Neuron (in vitro differentiated cells): ENCODE data around the gene CRYBB2.
A peak's percentile ranks its signal among the peaks of the same experiment; 100 is the strongest.
"Not testable (repeated sequence)": the region's sequence is repeated elsewhere in the genome, so short reads cannot be mapped to it uniquely, and the experiment has no call there.

ENCODE experiments used
- H2AFZ ChIP-seq: one replicate; pipeline ENCODE4 v1.6.1; 2013; ENCODE audit warnings: low read depth, mild to moderate bottlenecking, inconsistent platforms, low read length, moderate library complexity
- H3K27me3 ChIP-seq: one replicate; pipeline ENCODE4 v1.6.1; 2013; ENCODE audit warnings: low read length; ENCODE audit not compliant: insufficient read depth
- H3K36me3 ChIP-seq: one replicate; pipeline ENCODE4 v1.6.1; 2013; ENCODE audit warnings: low read length; ENCODE audit not compliant: insufficient read depth
- H3K4me1 ChIP-seq: one replicate; pipeline ENCODE4 v1.6.1; 2013; ENCODE audit warnings: low read length; ENCODE audit not compliant: insufficient read depth
- H3K4me3 ChIP-seq: 2 replicates; pipeline ENCODE4 v1.5.1; 2013; ENCODE audit warnings: mild to moderate bottlenecking, low read length, moderate library complexity
- H3K9me3 ChIP-seq: one replicate; pipeline ENCODE4 v1.6.1; 2013; ENCODE audit warnings: low read length

Gene CRYBB2

GRCh38 chr22:25204547-25204946 is 14.9 kb upstream of the CRYBB2 start:
- H3K36me3 ChIP-seq, H3K9me3 ChIP-seq, H2AFZ ChIP-seq, H3K4me3 ChIP-seq, H3K27me3 ChIP-seq, H3K4me1 ChIP-seq: not testable (repeated sequence)

GRCh38 chr22:25205847-25206246 is 13.6 kb upstream of the CRYBB2 start:
- Histone ChIP-seq H3K4me1 (no peaks in the 10 kb centered on the region), H3K9me3 (no peaks in the 10 kb centered on the region), H3K27me3 (no peaks in the 10 kb centered on the region), H3K4me3 (no peak overlapping the region), H2AFZ (no peak overlapping the region), H3K36me3 (no peaks in the 10 kb centered on the region)

GRCh38 chr22:25206998-25207397 is 12.4 kb upstream of the CRYBB2 start:
- Histone ChIP-seq H3K4me1 (no peaks in the 10 kb centered on the region), H2AFZ (no peak overlapping the region), H3K9me3 (no peaks in the 10 kb centered on the region), H3K36me3 (no peaks in the 10 kb centered on the region), H3K27me3 (no peaks in the 10 kb centered on the region), H3K4me3 (no peak overlapping the region)

- H3K4me3 ChIP-seq = no peak overlapping the region
- no peak overlapping the region for H2AFZ ChIP-seq
- H3K4me1 ChIP-seq = no peaks in the 10 kb centered on the region
- no peaks in the 10 kb centered on the region for H3K27me3 ChIP-seq
- H3K36me3 ChIP-seq = no peaks in the 10 kb centered on the region
- H3K9me3 ChIP-seq = no peaks in the 10 kb centered on the region
Measured at GRCh38 chr22:25207553-25208157, 11.8 kb upstream of the CRYBB2 start.

- H3K4me1 ChIP-seq = no peaks in the 10 kb centered on the region
- H3K9me3 ChIP-seq = no peaks in the 10 kb centered on the region
- no peaks in the 10 kb centered on the region for H3K36me3 ChIP-seq
- H2AFZ ChIP-seq = no peak overlapping the region
- H3K27me3 ChIP-seq = no peaks in the 10 kb centered on the region
- H3K4me3 ChIP-seq = no peak overlapping the region
Measured at GRCh38 chr22:25208328-25208727, 11.1 kb upstream of the CRYBB2 start.

GRCh38 chr22:25208743-25209505 is 10.5 kb upstream of the CRYBB2 start:
- Histone ChIP-seq H3K36me3 (no peaks in the 10 kb centered on the region), H3K4me3 (no peak overlapping the region), H2AFZ (no peak overlapping the region)

GRCh38 chr22:25210793-25211192 is 8.6 kb upstream of the CRYBB2 start:
- Histone ChIP-seq H3K36me3 (no peaks in the 10 kb centered on the region), H3K4me1 (no peaks in the 10 kb centered on the region), H3K4me3 (no peak overlapping the region), H3K27me3 (no peaks in the 10 kb centered on the region), H2AFZ (no peak overlapping the region), H3K9me3 (no peaks in the 10 kb centered on the region)

More at GRCh38 chr22:25208743-25209505, 10.5 kb upstream of the CRYBB2 start:
- no peaks in the 10 kb centered on the region for H3K9me3 ChIP-seq
- H3K27me3 ChIP-seq = no peaks in the 10 kb centered on the region
- no peaks in the 10 kb centered on the region for H3K4me1 ChIP-seq

GRCh38 chr22:25212337-25212736 is 7.1 kb upstream of the CRYBB2 start:
- H3K9me3 ChIP-seq = no peaks in the 10 kb centered on the region
- H3K4me3 ChIP-seq = peak overlapping the region; percentile 25
- no peak overlapping the region for H2AFZ ChIP-seq
- no peaks in the 10 kb centered on the region for H3K4me1 ChIP-seq
- no peaks in the 10 kb centered on the region for H3K27me3 ChIP-seq
- H3K36me3 ChIP-seq = no peaks in the 10 kb centered on the region

GRCh38 chr22:25213221-25213620 is 6.2 kb upstream of the CRYBB2 start:
- no peaks in the 10 kb centered on the region for H3K4me1 ChIP-seq
- H3K36me3 ChIP-seq = no peaks in the 10 kb centered on the region
- no peak overlapping the region for H2AFZ ChIP-seq
- no peak overlapping the region for H3K4me3 ChIP-seq
- H3K27me3 ChIP-seq = no peaks in the 10 kb centered on the region
- no peaks in the 10 kb centered on the region for H3K9me3 ChIP-seq

- Histone ChIP-seq H2AFZ (no peak overlapping the region), H3K9me3 (no peaks in the 10 kb centered on the region), H3K4me1 (no peaks in the 10 kb centered on the region), H3K27me3 (no peaks in the 10 kb centered on the region), H3K36me3 (no peaks in the 10 kb centered on the region), H3K4me3 (no peak overlapping the region)
Measured at GRCh38 chr22:25216230-25216629, 3.2 kb upstream of the CRYBB2 start.

GRCh38 chr22:25219948-25220442 is 556 bp downstream of the CRYBB2 start:
- no peak overlapping the region for H2AFZ ChIP-seq
- no peak overlapping the region for H3K4me3 ChIP-seq
- no peaks in the 10 kb centered on the region for H3K9me3 ChIP-seq
- no peaks in the 10 kb centered on the region for H3K36me3 ChIP-seq
- no peaks in the 10 kb centered on the region for H3K27me3 ChIP-seq
- no peaks in the 10 kb centered on the region for H3K4me1 ChIP-seq

- Histone ChIP-seq H3K36me3 (no peaks in the 10 kb centered on the region), H3K4me3 (no peak overlapping the region), H3K4me1 (no peaks in the 10 kb centered on the region), H3K9me3 (no peaks in the 10 kb centered on the region), H2AFZ (no peak overlapping the region), H3K27me3 (no peaks in the 10 kb centered on the region)
Measured at GRCh38 chr22:25221790-25222189, 2.4 kb downstream of the CRYBB2 start.

- Histone ChIP-seq H3K4me3 (no peak overlapping the region), H3K4me1 (no peaks in the 10 kb centered on the region), H3K9me3 (no peaks in the 10 kb centered on the region), H2AFZ (no peak overlapping the region), H3K36me3 (no peaks in the 10 kb centered on the region), H3K27me3 (no peaks in the 10 kb centered on the region)
Measured at GRCh38 chr22:25223269-25223850, 3.9 kb downstream of the CRYBB2 start.
